Fibroblast of skin of back (primary cell): ENCODE data around the gene MYO5B.

ENCODE experiments used
- DNase-seq: peaks from one replicate; pipeline ENCODE4 v3.0.0-alpha.2; 2013

The MYO5B gene

GRCh38 chr18:50144540-50144939 lies 50.4 kb downstream of the MYO5B start:
- no peak for DNase-seq

- no peak for DNase-seq
Observed at GRCh38 chr18:50143886-50144285, 51.1 kb downstream of the MYO5B start.

GRCh38 chr18:50143294-50143693 lies 51.7 kb downstream of the MYO5B start:
- DNase-seq, result no peak

GRCh38 chr18:50142441-50143120 lies 52.4 kb downstream of the MYO5B start:
- no peak for DNase-seq

GRCh38 chr18:50138181-50139064 lies 56.5 kb downstream of the MYO5B start:
- peak; percentile 80 for DNase-seq

- no peak for DNase-seq
Observed at GRCh38 chr18:50135903-50136302, 59.0 kb downstream of the MYO5B start.

GRCh38 chr18:50133526-50133925 lies 61.4 kb downstream of the MYO5B start:
- no peak for DNase-seq

- no peak for DNase-seq
Observed at GRCh38 chr18:50131591-50131990, 63.4 kb downstream of the MYO5B start.

- no peak for DNase-seq
Observed at GRCh38 chr18:50128506-50129271, 66.3 kb downstream of the MYO5B start.

GRCh38 chr18:50127516-50128210 lies 67.3 kb downstream of the MYO5B start:
- DNase-seq, result no peak

GRCh38 chr18:50126471-50126870 lies 68.5 kb downstream of the MYO5B start:
- DNase-seq, result peak; percentile 41

GRCh38 chr18:50125456-50125855 lies 69.5 kb downstream of the MYO5B start:
- no peak for DNase-seq

- DNase-seq, result no peak
Observed at GRCh38 chr18:50119296-50119695, 75.7 kb downstream of the MYO5B start.

GRCh38 chr18:50117863-50118262 lies 77.1 kb downstream of the MYO5B start:
- DNase-seq, result no peak

- DNase-seq, result no peak
Observed at GRCh38 chr18:50115095-50115494, 79.9 kb downstream of the MYO5B start.

GRCh38 chr18:50114448-50114847 lies 80.5 kb downstream of the MYO5B start:
- no peak for DNase-seq

- DNase-seq, result no peak
Observed at GRCh38 chr18:50113726-50114125, 81.2 kb downstream of the MYO5B start.

GRCh38 chr18:50111398-50111797 lies 83.5 kb downstream of the MYO5B start:
- DNase-seq, result no peak

GRCh38 chr18:50107468-50107977 lies 87.4 kb downstream of the MYO5B start:
- DNase-seq, result no peak

GRCh38 chr18:50105027-50105426 lies 89.9 kb downstream of the MYO5B start:
- no peak for DNase-seq

GRCh38 chr18:50104421-50104820 lies 90.5 kb downstream of the MYO5B start:
- peak; percentile 51 for DNase-seq

GRCh38 chr18:50099725-50100407 lies 95.1 kb downstream of the MYO5B start:
- peak; percentile 86 for DNase-seq
